K562 (cell line): Measurements from ENCODE around the gene DYNLT4.

Source experiments
- CTCF ChIP-seq, 3 experiments: IDR thresholded peaks in 2 of 3; conservative IDR thresholded peaks in 1 of 3; 2 replicates each; pipeline ENCODE4 v1.5.1; 2011 to 2012; ENCODE audit warnings: low read length in 3 of 3, mild to moderate bottlenecking in 3 of 3, control low read depth in 2 of 3, improper control_type of control experiment in 1 of 3, inconsistent platforms in 1 of 3, low read depth in 1 of 3, mixed read lengths in 1 of 3, moderate library complexity in 1 of 3; ENCODE audit not compliant: insufficient read depth in 2 of 3
- IFI16 ChIP-seq: fragments of 250-450 bp; sonication (Bioruptor Pico); IDR thresholded peaks from 2 replicates; pipeline ENCODE4 v2.1.2; 2022; ENCODE audit warnings: mild to moderate bottlenecking, inconsistent platforms
- MYC ChIP-seq, 2 experiments: fragments of 250-450 bp in 1 of 2; sonication (Bioruptor Pico) in 1 of 2; IDR thresholded peaks; 2 replicates each; pipeline versions ENCODE4 v1.5.1 to v1.6.1; 2012 to 2021; ENCODE audit warnings: low read depth in 2 of 2, borderline replicate concordance in 1 of 2, improper control_type of control experiment in 1 of 2, low read length in 1 of 2, mild to moderate bottlenecking in 1 of 2, moderate library complexity in 1 of 2
- NR2C2 ChIP-seq, 2 experiments: fragments of 200-800 bp in 1 of 2; sonication (Bioruptor generic) in 1 of 2; sonication (generic) in 1 of 2; formaldehyde crosslinking in 1 of 2; IDR thresholded peaks; 2 replicates each; pipeline versions ENCODE4 v1.6.1 to v1.8.0; 2016 to 2022; ENCODE audit warnings: mild to moderate bottlenecking in 1 of 2, missing compliant biosample characterization in 1 of 2, missing genetic modification characterization in 1 of 2, missing genetic modification reagents in 1 of 2
- POLR2A ChIP-seq: fragments of 450-650 bp; conservative IDR thresholded peaks from 2 replicates; pipeline ENCODE4 v1.6.1; 2016
- TF ChIP-seq, protein P1 (sequence below), 2 experiments: fragments of 450-650 bp; formaldehyde crosslinking in 1 of 2; IDR thresholded peaks; 2 replicates each; pipeline versions ENCODE4 v1.4.0 to v1.6.1; 2014 to 2020; ENCODE audit warnings: mild to moderate bottlenecking in 2 of 2, borderline replicate concordance in 1 of 2, low read depth in 1 of 2

GRCh38 chr1:44817307-44817706 is 10.2 kb upstream of the DYNLT4 start:
- no peak for TF ChIP-seq IFI16 (CRISPR knock-in tag)
- no peak for TF ChIP-seq MYC (IDR thresholded peaks at IDR 0.05; ENCODE audit: low read depth, low read length)
- no peak for TF ChIP-seq MYC (CRISPR knock-in tag; IDR thresholded peaks at IDR 0.05; ENCODE audit: borderline replicate concordance, low read depth)
- TF ChIP-seq, protein P1, sequence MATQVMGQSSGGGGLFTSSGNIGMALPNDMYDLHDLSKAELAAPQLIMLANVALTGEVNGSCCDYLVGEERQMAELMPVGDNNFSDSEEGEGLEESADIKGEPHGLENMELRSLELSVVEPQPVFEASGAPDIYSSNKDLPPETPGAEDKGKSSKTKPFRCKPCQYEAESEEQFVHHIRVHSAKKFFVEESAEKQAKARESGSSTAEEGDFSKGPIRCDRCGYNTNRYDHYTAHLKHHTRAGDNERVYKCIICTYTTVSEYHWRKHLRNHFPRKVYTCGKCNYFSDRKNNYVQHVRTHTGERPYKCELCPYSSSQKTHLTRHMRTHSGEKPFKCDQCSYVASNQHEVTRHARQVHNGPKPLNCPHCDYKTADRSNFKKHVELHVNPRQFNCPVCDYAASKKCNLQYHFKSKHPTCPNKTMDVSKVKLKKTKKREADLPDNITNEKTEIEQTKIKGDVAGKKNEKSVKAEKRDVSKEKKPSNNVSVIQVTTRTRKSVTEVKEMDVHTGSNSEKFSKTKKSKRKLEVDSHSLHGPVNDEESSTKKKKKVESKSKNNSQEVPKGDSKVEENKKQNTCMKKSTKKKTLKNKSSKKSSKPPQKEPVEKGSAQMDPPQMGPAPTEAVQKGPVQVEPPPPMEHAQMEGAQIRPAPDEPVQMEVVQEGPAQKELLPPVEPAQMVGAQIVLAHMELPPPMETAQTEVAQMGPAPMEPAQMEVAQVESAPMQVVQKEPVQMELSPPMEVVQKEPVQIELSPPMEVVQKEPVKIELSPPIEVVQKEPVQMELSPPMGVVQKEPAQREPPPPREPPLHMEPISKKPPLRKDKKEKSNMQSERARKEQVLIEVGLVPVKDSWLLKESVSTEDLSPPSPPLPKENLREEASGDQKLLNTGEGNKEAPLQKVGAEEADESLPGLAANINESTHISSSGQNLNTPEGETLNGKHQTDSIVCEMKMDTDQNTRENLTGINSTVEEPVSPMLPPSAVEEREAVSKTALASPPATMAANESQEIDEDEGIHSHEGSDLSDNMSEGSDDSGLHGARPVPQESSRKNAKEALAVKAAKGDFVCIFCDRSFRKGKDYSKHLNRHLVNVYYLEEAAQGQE (IDR thresholded peaks at IDR 0.05; ENCODE audit: borderline replicate concordance) = no peak
- TF ChIP-seq, protein P1 (CRISPR knock-in tag; IDR thresholded peaks at IDR 0.05; ENCODE audit: low read depth) = no peak
- no peak for TF ChIP-seq NR2C2 (CRISPR knock-in tag; IDR thresholded peaks at IDR 0.05)
- TF ChIP-seq NR2C2 (tag; IDR thresholded peaks at IDR 0.05) = no peak
- no peak for TF ChIP-seq CTCF (IDR thresholded peaks at IDR 0.05 in 2 of 3, conservative IDR thresholded peaks at IDR 0.05 in 1 of 3; ENCODE audit: insufficient read depth in 2 of 3, low read depth in 1 of 3, low read length in 3 of 3)
- TF ChIP-seq POLR2A = no peak
